Prostate gland (tissue), 2 donors: ENCODE data around the gene PPFIA1. TPM values are rescaled to one million over a fixed set of nuclear protein-coding genes. Genes with fewer than 3 reads are reported as not detected.

Experiments
- DNase-seq: peaks from one replicate; pipeline ENCODE4 v3.0.0-alpha.2; 2019; ENCODE audit warnings: low spot score
- H3K27ac ChIP-seq, 2 donors: fragments of 200-600 bp; sonication (generic); 2 replicates each; pipeline ENCODE4 v1.5.1; 2017 to 2019
- H3K27me3 ChIP-seq: fragments of 200-600 bp; sonication (generic); replicated peaks from 2 replicates; pipeline ENCODE4 v1.5.1; 2019; ENCODE audit not compliant: insufficient read depth
- H3K36me3 ChIP-seq, 2 donors: fragments of 200-600 bp; sonication (generic); 1 replicate in 1 of 2; 2 replicates in 1 of 2; pipeline versions ENCODE4 v1.5.1 to v1.8.1; 2017 to 2019
- H3K4me1 ChIP-seq: fragments of 200-600 bp; sonication (generic); replicated peaks from 2 replicates; pipeline ENCODE4 v1.5.1; 2019
- H3K4me3 ChIP-seq, 2 donors: fragments of 200-600 bp; sonication (generic); 2 replicates each; pipeline ENCODE4 v1.5.1; 2017 to 2019
- H3K9me3 ChIP-seq: fragments of 200-600 bp; sonication (generic); 2 replicates; pipeline ENCODE4 v1.5.1; 2017
- POLR2A ChIP-seq: fragments of 450-650 bp; IDR thresholded peaks from one replicate; pipeline ENCODE4 v1.6.1; 2016; ENCODE audit warnings: antibody characterized with exemption, mild to moderate bottlenecking
- POLR2AphosphoS5 ChIP-seq: sonication (generic); formaldehyde crosslinking; IDR thresholded peaks from one replicate; pipeline ENCODE4 v1.6.1; 2017; ENCODE audit warnings: antibody characterized with exemption
- WGBS: methylation state at CpG from one replicate; pipeline ENCODE4 v1.1.5; 2018; 5-methylcytosine and 5-hydroxymethylcytosine counted together
- intact Hi-C: fragments of 100-400 bp; cut with DNase I; formaldehyde crosslinking; loops from one replicate; pipeline ENCODE4 v1.14.2; 2022
- total RNA-seq, 2 donors: library from RNA; depleted of rRNA; stranded (reverse); fragments of >200 nt; gene quantifications; one replicate each; pipeline ENCODE4 v1.1.0, GENCODE V29; 2016
- TF ChIP-seq, protein P1 (sequence below), 4 experiments: fragments of 200-600 bp in 2 of 4; fragments of 450-650 bp in 2 of 4; sonication (generic) in 2 of 4; IDR thresholded peaks; 1 replicate in 3 of 4; 2 replicates in 1 of 4; pipeline ENCODE4 v1.5.1; 2016 to 2019; ENCODE audit warnings: antibody characterized with exemption in 4 of 4, mild to moderate bottlenecking in 2 of 4, moderate library complexity in 2 of 4

PPFIA1 gene
- total RNA-seq, 2 donors from 2014 or later: 29.1 to 61.8 TPM

DNA sequence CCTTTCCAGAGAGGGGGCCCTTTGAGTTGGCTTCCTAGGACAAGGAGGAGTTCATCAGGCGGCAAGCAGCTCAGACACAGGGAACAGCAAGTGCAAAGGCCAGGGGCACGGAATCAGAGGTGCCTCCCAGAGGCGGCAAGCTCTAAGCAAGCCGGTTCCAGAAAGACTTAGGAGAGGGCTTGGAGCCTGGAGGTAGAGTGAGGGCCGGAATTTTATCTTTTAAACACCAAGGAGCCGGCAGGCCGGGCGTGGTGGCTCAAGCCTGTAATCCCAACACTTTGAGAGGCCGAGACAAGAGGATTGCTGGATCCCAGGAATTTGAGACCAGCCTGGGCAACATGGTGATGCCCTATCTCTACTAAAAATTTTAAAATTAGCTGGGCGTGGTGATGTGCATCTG lies 40.8 kb upstream of the PPFIA1 start:
- DNase-seq: no peak
- WGBS: 95% methylated on average over 10 of the region's 10 CpGs
- intact Hi-C loops: no loop called here
- TF ChIP-seq POLR2A (no peak), POLR2AphosphoS5 (no peak)
- TF ChIP-seq, protein P1, sequence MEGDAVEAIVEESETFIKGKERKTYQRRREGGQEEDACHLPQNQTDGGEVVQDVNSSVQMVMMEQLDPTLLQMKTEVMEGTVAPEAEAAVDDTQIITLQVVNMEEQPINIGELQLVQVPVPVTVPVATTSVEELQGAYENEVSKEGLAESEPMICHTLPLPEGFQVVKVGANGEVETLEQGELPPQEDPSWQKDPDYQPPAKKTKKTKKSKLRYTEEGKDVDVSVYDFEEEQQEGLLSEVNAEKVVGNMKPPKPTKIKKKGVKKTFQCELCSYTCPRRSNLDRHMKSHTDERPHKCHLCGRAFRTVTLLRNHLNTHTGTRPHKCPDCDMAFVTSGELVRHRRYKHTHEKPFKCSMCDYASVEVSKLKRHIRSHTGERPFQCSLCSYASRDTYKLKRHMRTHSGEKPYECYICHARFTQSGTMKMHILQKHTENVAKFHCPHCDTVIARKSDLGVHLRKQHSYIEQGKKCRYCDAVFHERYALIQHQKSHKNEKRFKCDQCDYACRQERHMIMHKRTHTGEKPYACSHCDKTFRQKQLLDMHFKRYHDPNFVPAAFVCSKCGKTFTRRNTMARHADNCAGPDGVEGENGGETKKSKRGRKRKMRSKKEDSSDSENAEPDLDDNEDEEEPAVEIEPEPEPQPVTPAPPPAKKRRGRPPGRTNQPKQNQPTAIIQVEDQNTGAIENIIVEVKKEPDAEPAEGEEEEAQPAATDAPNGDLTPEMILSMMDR (IDR thresholded peaks at IDR 0.05): no peak
- H3K4me3 ChIP-seq: no peak overlapping the region
- H3K27me3 ChIP-seq: no peaks in the 10 kb centered on the region
- H3K9me3 ChIP-seq: no peaks in the 10 kb centered on the region
- no peak overlapping the region for H3K27ac ChIP-seq
- no peaks in the 10 kb centered on the region for H3K36me3 ChIP-seq
- no peaks in the 10 kb centered on the region for H3K4me1 ChIP-seq

DNA sequence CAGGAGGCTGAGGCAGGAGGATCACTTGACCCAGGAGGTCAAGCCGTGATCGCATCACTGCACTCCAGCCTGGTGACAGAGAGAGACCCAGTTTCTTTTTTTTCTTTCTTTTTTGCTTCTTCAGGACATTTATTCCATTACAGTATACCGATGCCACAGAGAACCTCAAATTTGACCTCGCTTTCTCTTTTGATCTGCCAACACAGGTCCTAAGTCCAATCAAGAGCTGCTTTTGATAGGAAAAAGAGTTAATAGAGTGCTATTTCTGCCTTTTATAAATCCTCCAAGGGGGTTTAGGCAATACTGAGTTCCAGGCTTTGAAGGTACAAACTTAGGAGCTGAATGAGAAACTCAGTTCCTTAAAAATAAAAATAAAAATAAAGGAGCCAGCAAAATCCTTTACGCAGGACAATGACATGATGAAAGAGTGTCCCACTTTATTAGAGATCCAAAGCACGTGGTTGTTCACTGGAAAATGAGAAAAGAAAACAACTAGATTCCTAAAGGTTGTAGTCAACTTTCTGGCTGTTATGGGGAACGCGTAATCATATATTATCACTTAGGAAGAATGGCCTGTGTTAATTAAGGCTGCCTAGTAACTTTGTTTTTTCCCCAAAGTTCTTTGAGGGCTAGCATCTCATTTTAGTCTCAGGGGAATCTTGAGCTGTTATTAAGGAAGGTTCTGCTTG lies 40.2 kb upstream of the PPFIA1 start:
- H3K27ac ChIP-seq: no peak overlapping the region
- no peaks in the 10 kb centered on the region for H3K9me3 ChIP-seq
- no peak overlapping the region for H3K4me3 ChIP-seq
- intact Hi-C loops: no loop called here
- WGBS: 87% methylated on average over 8 of the region's 8 CpGs
- no peak for DNase-seq
- no peak for TF ChIP-seq POLR2AphosphoS5
- no peaks in the 10 kb centered on the region for H3K27me3 ChIP-seq
- no peaks in the 10 kb centered on the region for H3K4me1 ChIP-seq
- no peaks in the 10 kb centered on the region for H3K36me3 ChIP-seq

DNA sequence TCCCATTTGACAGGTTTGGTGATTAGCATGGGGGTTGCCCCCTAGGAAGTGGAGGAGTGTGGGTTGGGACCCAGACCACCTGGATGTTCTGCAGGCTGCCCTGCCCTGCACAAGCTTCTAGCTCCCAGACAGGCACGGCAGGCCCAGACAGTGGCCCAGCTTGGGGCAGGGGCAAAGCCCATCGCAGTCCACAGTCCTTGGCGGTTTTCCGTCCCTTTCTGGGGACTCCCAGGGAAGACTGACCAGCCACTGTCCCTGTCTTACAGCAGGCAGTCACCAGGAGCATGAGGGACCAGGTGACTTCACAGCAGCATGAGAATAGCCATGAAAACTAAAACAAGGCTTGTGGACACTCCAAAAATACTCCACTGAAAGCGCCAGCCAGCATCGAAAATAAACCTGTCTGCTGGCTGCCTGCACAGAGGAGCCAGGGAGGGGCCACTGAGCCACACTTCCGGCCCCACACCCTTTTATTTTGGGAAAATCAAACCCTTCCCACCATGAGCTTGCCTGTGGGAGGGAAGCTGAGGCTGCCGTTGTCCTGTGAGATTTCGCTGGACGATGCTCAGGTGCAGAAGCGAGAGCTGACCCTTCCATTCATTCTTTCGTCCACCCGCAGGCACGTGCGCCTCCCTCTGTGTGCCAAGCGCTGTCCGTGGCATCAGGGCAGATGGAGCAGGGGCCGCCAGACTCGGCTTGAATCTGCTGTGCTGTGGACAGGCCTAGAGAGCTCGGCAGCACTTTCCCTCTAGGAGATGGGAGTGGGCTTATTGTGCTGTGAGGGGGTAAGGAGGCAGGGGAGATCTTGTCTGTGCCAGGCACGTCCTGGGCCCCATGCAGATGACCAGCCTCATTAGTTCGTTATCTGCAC lies 39.4 kb upstream of the PPFIA1 start:
- H3K27me3 ChIP-seq: no peaks in the 10 kb centered on the region
- no peak for DNase-seq
- H3K4me3 ChIP-seq: no peak overlapping the region
- intact Hi-C loops: no loop called here
- H3K27ac ChIP-seq: no peak overlapping the region
- no peaks in the 10 kb centered on the region for H3K36me3 ChIP-seq
- no peaks in the 10 kb centered on the region for H3K9me3 ChIP-seq
- H3K4me1 ChIP-seq: no peaks in the 10 kb centered on the region
- no peak for TF ChIP-seq POLR2AphosphoS5
- TF ChIP-seq, protein P1 (IDR thresholded peaks at IDR 0.05): no peak
- 82% methylated on average over 17 of the region's 22 CpGs for WGBS

DNA sequence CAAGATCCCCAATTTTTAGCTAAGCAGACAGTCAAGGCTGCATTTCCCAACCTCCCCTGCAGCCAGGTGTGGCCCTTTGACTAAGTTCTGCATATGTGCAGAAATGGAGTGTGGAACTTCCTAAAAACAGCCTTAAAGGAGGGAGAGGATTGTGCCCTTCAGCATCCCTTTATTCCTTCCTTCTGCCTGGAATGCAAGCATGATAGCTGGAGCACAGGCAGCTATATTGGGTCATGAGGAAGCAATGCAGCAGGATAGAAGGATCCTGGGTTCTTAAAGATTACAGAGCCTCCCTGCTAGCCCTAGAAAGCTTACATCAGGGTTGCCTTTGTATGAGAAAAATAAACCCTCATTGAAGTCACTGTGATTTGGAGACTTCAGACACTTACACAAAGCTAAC lies 37.5 kb upstream of the PPFIA1 start:
- no peaks in the 10 kb centered on the region for H3K36me3 ChIP-seq
- no peak for TF ChIP-seq POLR2A
- no peak for TF ChIP-seq POLR2AphosphoS5
- TF ChIP-seq, protein P1 (IDR thresholded peaks at IDR 0.05): no peak
- H3K27me3 ChIP-seq: no peaks in the 10 kb centered on the region
- no peak overlapping the region for H3K27ac ChIP-seq
- H3K4me3 ChIP-seq: no peak overlapping the region
- H3K9me3 ChIP-seq: no peaks in the 10 kb centered on the region
- no peaks in the 10 kb centered on the region for H3K4me1 ChIP-seq
- intact Hi-C loops: no loop called here
- no peak for DNase-seq

DNA sequence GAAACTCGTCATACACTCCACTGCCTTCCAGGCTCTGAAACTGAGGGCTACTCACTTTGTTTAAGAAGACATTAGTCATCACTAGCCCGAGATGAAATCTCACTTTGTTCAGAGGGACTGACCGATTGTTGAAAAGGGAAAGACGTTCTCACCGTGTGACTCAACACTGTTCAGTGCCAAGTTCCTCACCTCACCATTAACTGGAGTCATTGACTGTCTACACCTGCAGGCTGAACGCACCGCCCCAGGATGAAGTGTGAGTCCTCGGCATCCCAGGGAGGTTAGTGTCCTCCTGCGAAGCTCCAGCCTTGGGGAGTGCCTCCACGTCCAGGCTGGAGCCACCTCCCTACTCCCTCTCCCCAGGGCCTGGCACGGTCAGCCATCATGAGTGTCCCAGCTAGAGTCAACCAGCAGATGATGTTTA lies 37.0 kb upstream of the PPFIA1 start:
- no peak overlapping the region for H3K27ac ChIP-seq
- 32% methylated on average over 8 of the region's 11 CpGs for WGBS
- no peaks in the 10 kb centered on the region for H3K27me3 ChIP-seq
- no peaks in the 10 kb centered on the region for H3K4me1 ChIP-seq
- H3K36me3 ChIP-seq: no peaks in the 10 kb centered on the region
- H3K9me3 ChIP-seq: no peaks in the 10 kb centered on the region
- TF ChIP-seq POLR2AphosphoS5 (no peak), POLR2A (no peak)
- TF ChIP-seq, protein P1 (IDR thresholded peaks at IDR 0.05): no peak
- no peak overlapping the region for H3K4me3 ChIP-seq
- DNase-seq: no peak
- intact Hi-C loops: no loop called here
